HL-60 (cell line): Measurements from ENCODE around the gene FOXF1.

Experiments used
- DNase-seq, 2 experiments: peaks; one replicate each; pipeline ENCODE4 v3.0.0-alpha.2; 2010 to 2020; ENCODE audit warnings: low read depth in 1 of 2, low spot score in 1 of 2
- H3K27ac ChIP-seq: fragments of 250-450 bp; sonication (Bioruptor Pico); replicated peaks from 2 replicates; pipeline ENCODE4 v1.5.1; 2020; ENCODE audit warnings: mild to moderate bottlenecking, moderate library complexity
- H3K27me3 ChIP-seq: fragments of 250-450 bp; sonication (Bioruptor Pico); 2 replicates; pipeline ENCODE4 v1.5.1; 2021; ENCODE audit warnings: mild to moderate bottlenecking, moderate library complexity; ENCODE audit not compliant: insufficient read depth, poor library complexity, severe bottlenecking
- H3K4me3 ChIP-seq: replicated peaks from 2 replicates; pipeline ENCODE4 v1.5.1; 2011; ENCODE audit warnings: mild to moderate bottlenecking, control low read depth, low read length; ENCODE audit not compliant: insufficient read depth
- CTCF ChIP-seq: IDR thresholded peaks from one replicate; pipeline ENCODE4 v1.5.1; 2011; ENCODE audit warnings: low read length, control low read depth, inconsistent platforms; ENCODE audit not compliant: insufficient read depth
- GABPA ChIP-seq: IDR thresholded peaks from 2 replicates; pipeline ENCODE4 v1.6.1; 2012; ENCODE audit warnings: low read depth
- POLR2AphosphoS5 ChIP-seq: IDR thresholded peaks from 2 replicates; pipeline ENCODE4 v1.6.1; 2012; ENCODE audit warnings: low read depth
- REST ChIP-seq: IDR thresholded peaks from 2 replicates; pipeline ENCODE4 v1.6.1; 2012; ENCODE audit warnings: low read depth; ENCODE audit not compliant: insufficient replicate concordance
- SPI1 ChIP-seq: IDR thresholded peaks from 2 replicates; pipeline ENCODE4 v1.6.1; 2012; ENCODE audit warnings: low read depth, mild to moderate bottlenecking, borderline replicate concordance

FOXF1 gene

GRCh38 chr16:86555704-86556075 is 45.4 kb downstream of the FOXF1 start:
- H3K27ac ChIP-seq, result no peak overlapping the region
- TF ChIP-seq POLR2AphosphoS5 (no peak), CTCF (no peak), SPI1 (no peak), GABPA (no peak), REST (no peak)
- H3K4me3 ChIP-seq, result peak overlapping the region; percentile 75
- H3K27me3 ChIP-seq, result no peaks in the 10 kb centered on the region
- no peak for DNase-seq

GRCh38 chr16:86556576-86556975 is 46.2 kb downstream of the FOXF1 start:
- no peak overlapping the region for H3K27ac ChIP-seq
- TF ChIP-seq CTCF (no peak), SPI1 (no peak), GABPA (no peak), POLR2AphosphoS5 (no peak), REST (no peak)
- H3K27me3 ChIP-seq, result no peaks in the 10 kb centered on the region
- no peak overlapping the region for H3K4me3 ChIP-seq
- no peak for DNase-seq

- TF ChIP-seq GABPA, result no peak
- TF ChIP-seq POLR2AphosphoS5, result no peak
- no peak for TF ChIP-seq CTCF
- no peak for TF ChIP-seq SPI1
- no peak for TF ChIP-seq REST
- no peak for DNase-seq
- no peak overlapping the region for H3K27ac ChIP-seq
- no peaks in the 10 kb centered on the region for H3K27me3 ChIP-seq
- H3K4me3 ChIP-seq, result no peak overlapping the region
These were observed 47.3 kb downstream of the FOXF1 start for GRCh38 chr16:86557587-86557986.
